SU-DHL-6 (cell line): ENCODE results near the gene NKX6-1.

Source experiments
- EZH2phosphoT487 ChIP-seq: fragments of 200-600 bp; sonication (generic), shearing (Covaris generic); conservative IDR thresholded peaks from 2 replicates; pipeline ENCODE4 v1.6.1; 2018; ENCODE audit warnings: mild to moderate bottlenecking, antibody characterized with exemption, low read length, moderate library complexity, mixed read lengths
- TF ChIP-seq, protein P1 (sequence below): fragments of 200-600 bp; sonication (generic); IDR thresholded peaks from one replicate; pipeline ENCODE4 v1.5.1; 2017; ENCODE audit warnings: antibody characterized with exemption, mild to moderate bottlenecking, low read length, moderate library complexity; ENCODE audit not compliant: insufficient read depth, poor library complexity, severe bottlenecking

- TF ChIP-seq, protein P1, sequence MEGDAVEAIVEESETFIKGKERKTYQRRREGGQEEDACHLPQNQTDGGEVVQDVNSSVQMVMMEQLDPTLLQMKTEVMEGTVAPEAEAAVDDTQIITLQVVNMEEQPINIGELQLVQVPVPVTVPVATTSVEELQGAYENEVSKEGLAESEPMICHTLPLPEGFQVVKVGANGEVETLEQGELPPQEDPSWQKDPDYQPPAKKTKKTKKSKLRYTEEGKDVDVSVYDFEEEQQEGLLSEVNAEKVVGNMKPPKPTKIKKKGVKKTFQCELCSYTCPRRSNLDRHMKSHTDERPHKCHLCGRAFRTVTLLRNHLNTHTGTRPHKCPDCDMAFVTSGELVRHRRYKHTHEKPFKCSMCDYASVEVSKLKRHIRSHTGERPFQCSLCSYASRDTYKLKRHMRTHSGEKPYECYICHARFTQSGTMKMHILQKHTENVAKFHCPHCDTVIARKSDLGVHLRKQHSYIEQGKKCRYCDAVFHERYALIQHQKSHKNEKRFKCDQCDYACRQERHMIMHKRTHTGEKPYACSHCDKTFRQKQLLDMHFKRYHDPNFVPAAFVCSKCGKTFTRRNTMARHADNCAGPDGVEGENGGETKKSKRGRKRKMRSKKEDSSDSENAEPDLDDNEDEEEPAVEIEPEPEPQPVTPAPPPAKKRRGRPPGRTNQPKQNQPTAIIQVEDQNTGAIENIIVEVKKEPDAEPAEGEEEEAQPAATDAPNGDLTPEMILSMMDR: no peak
- no peak for TF ChIP-seq EZH2phosphoT487
These were observed 14.9 kb downstream of the NKX6-1 start for GRCh38 chr4:84484236-84484635.
